ENCODE data around the gene FUT8.

DNA sequence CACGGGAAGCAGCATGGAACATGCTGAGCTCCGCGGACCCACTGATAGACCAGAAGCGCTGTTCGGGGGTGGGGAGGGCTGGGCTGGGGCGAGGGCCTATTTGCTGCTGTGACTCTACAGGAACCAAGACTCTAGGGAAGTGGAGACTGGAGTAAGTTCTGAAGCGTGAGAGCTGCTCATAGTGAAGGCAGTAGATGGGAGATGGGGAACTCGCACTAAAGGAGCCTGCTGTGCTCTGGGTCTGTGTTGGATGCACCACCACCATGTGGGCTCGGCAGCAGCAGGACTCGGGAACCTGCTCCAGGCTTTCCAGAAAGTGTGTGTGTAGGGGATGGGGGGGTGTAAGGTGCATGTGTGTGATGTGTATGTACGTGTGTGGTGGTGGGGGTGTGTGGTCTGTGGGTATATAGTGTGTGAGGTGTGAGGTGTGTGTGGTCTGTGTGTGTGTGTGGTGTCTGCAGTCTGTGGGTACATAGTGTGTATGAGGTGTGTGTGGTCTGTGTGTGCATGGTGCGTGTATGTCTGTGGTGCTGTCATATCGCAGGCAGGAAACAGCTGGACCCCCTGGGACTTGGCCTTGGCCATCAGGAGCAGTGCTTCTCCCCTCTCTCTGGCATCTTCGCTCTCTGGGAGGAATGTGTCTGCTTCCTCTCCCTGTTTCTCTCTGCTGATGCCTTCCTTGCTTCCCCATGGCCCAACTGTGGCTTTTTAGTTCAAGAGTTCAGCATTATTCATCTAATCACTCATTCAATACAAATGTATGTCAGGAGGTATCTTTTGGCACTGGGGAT lies 378.9 kb downstream of the FUT8 start:
- no peak for TF ChIP-seq CTCF (IDR thresholded peaks at IDR 0.05 in 4 of 5, conservative IDR thresholded peaks at IDR 0.05 in 1 of 5)
- TF ChIP-seq POLR2A (IDR thresholded peaks at IDR 0.05) = no peak

Data from gastrocnemius medialis (tissue), 4 donors.